Left cardiac atrium (tissue), 4 donors: ENCODE results near the gene DRGX. TPM values are rescaled to one million over a fixed set of nuclear protein-coding genes. Genes with fewer than 3 reads are reported as not detected.

Experiments
- ATAC-seq, 2 donors: fragments of 200-7000 bp; cut with Tn5 transposase; one replicate each; pipeline ENCODE4 v1.9.1; 2020; ENCODE audit warnings: mild to moderate bottlenecking in 2 of 2, moderate library complexity in 2 of 2
- DNase-seq: peaks from one replicate; pipeline ENCODE4 v3.0.0-alpha.2; 2020
- intact Hi-C, 2 donors: fragments of 100-400 bp; cut with DNase I; formaldehyde crosslinking; loops; one replicate each; pipeline versions ENCODE4 v1.14.1 to v1.15.1; 2022 to 2023
- total RNA-seq, 2 donors: library from RNA; stranded (reverse); fragmentation: NEBNext Ultra II Directional; extraction: Animal tissue kit (Norgen Biotek cat#: 25700); gene quantifications; one replicate each; pipeline ENCODE4 v1.2.1, GENCODE V29; 2021
- donor health status: DM: no; HTN: yes; CAD: no.
- donor health status: DM: no; HTN: yes; CAD: no; lungs with severe emphysema.
- donor health status: DM: yes; HTN: yes; CAD: no.
- donor health status: Dilated cardiomyopathy.

The DRGX gene
- total RNA-seq, 2 donors from 2014 or later = not detected

- DNase-seq = no peak
- no peak for ATAC-seq
- intact Hi-C loops = no loop called here
Measured at GRCh38 chr10:49365675-49366415, 30.0 kb downstream of the DRGX start.

GRCh38 chr10:49365275-49365674 is 30.6 kb downstream of the DRGX start:
- DNase-seq (no peak), ATAC-seq (no peak)
- intact Hi-C loops = no loop called here

- intact Hi-C loops = no loop called here
- no peak for ATAC-seq
Measured at GRCh38 chr10:49364747-49365146, 31.1 kb downstream of the DRGX start.

DNA sequence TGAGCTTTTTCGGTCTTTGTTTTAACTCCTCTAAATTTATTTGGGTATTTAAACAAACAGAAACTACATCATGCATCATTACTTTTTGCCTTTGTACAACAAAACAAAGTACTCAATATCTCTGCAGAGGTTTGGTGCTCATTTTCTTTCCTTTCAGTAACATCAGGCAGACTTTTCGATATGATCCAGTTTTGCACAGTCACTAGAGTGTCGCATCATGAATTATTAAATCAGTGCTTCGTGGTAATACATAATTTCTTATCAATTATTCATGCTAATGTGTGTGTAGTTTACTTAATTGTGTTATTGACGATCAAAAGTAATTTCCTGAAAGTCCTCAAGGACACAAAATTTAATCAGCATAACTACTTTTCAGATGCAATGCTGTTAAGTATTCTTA is 31.8 kb downstream of the DRGX start:
- intact Hi-C loops = no loop called here
- no peak for ATAC-seq
- DNase-seq = no peak

More at GRCh38 chr10:49364747-49365146, 31.1 kb downstream of the DRGX start:
- no peak for DNase-seq

DNA sequence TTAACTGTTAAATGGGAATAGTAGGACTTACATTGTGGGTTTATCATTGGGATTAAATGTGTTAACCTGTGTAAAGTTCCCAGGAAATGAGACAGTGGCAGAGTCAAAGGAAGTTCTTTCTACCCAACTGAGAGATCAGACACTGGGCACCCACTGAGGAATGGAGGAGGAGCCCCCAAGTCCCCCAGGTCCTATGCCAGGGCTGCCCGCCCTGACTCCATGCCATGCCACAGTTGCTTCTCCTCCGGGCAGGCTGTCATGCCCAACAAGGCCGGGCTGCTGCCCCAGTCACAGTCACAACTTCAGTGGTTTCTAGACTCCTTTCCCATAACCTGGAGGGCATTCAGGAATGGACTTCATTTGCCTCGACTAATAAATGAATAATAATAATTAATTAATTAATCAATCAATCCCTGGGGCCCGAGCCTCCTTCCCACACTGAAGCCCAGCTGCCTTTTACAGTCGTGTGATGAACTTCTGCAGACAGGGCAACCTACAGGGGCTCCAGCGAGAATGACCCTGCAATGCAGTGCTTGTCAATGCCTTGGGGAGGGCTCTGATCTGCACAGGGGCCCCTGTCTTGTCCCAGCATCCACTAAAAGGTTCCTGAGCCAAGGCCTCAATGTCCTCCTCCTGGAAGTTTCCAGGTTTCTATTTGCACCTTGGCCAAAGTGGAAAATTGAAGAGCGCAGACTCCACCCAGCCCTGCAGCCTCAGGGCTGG is 32.4 kb downstream of the DRGX start:
- DNase-seq = no peak
- no peak for ATAC-seq
- intact Hi-C loops = no loop called here

DNA sequence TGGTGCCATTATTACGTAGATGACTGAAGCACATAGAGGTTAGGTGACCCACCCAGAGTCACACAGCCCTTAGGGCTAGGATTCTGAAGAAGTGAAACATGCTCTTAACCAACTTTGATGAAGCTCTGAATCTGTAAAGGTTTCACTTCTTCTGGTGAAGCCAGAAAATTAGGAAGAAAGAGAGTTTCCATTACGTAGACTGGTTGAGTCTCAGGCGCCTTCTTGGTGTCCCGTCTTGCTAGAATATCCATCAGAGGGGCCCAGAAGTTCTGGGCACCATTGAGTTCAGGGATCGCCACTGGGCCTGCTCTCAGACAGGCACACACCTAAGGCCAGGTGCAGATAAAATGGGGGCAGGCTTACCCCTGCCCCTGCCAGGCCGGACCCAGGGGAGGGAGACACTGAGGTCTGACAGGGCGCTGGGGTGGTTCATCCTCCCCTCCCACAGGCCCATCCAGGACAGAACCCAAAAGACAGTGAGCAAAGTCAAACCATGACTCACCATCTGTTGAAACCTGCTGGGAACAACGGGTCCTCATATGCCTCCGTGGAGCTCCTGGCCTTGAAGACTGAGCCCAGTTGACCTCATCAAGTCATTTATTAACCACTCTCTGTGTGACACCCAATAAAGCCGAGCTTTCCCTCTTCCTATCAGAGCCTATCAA is 33.2 kb downstream of the DRGX start:
- ATAC-seq (no peak), DNase-seq (no peak)
- intact Hi-C loops = no loop called here

DNA sequence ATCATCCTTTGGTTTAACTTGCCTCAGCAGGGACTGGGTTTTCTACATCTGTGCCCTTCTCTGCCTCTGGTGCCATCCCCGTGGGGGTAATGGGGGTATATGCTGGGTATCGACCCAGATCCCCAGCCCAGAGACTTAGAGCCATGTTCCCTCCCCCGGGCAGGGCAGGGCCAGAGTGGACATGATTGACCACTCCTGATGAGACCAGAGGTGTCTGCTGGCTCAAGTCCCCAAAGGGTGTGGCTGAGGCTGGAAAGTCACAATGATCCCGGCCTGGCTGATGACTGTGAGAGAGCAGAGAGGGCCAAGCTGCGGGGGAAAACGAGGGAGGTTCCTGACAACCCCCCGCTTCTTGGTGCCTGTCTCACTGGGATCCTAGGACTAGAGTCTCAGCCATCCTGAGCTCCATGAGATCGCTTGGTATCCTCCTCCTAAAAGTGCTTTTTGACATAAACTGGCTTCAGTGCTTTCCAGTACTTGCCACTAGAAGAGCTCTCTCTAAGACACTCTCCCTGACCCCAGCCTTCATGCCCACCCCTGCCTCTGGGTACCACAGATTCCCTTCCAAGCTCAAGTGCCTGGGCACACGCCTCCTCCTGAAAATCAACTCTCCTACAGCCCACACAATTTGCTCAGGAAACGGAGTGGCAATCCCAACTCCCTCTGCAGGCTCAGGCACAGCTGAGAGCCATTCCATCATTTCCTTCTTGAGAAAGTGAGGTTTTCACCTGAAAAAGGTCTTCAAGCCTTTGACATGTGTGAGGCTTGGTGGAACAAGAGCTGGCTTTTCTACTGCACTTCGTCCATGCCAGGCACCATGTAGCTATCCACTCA is 33.9 kb downstream of the DRGX start:
- DNase-seq (no peak), ATAC-seq (peak in 1 of 2 donors; percentile 22)
- intact Hi-C loops = no loop called here

GRCh38 chr10:49361178-49361554 is 34.7 kb downstream of the DRGX start:
- ATAC-seq (no peak), DNase-seq (no peak)
- intact Hi-C loops = no loop called here

DNA sequence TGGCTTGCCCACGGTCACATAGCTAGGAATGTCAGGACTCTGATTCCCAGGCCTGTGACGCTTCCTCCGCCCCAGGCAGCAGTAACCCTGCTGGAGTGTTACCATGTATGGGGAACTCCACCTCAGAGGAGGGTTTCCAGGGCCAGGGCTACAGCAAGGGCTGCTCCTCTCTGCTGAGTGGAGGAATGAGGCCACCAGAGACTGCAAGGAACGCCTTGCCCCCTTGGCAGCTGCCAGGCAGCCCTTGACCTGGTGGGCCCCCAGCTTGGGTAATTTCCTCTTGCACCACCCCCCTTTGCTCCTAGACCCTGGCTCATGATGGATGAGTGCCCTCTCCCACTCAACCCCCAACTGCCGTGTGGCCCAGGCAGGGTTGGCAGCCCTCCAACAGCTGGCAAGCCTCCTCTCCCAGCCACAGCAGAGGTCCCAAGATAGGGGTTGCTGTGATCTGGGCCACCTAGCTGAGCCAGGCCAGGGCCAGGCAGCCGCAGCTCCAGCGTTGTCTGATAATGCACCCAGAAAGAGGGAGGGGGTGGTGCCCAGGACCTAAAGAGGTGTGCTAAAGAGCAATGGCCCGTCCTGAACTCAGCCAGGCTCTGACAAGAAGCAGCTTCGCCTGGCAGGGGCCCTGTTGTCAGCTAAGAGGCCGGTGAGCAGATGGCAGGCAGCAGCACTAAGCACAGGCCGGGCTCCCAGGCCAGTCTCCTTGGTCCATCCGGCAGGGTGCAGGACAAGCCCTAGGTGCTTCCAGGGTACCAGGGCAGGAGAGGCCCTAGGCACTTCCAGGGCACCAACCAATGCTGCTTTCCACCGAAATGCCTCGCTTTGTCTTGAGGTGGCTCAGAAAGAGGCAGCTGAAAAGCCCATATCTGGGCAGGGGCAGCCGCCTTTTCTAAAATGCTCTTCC is 35.4 kb downstream of the DRGX start:
- peak; percentile 86 to 87 for ATAC-seq
- peak; percentile 44 for DNase-seq

DNA sequence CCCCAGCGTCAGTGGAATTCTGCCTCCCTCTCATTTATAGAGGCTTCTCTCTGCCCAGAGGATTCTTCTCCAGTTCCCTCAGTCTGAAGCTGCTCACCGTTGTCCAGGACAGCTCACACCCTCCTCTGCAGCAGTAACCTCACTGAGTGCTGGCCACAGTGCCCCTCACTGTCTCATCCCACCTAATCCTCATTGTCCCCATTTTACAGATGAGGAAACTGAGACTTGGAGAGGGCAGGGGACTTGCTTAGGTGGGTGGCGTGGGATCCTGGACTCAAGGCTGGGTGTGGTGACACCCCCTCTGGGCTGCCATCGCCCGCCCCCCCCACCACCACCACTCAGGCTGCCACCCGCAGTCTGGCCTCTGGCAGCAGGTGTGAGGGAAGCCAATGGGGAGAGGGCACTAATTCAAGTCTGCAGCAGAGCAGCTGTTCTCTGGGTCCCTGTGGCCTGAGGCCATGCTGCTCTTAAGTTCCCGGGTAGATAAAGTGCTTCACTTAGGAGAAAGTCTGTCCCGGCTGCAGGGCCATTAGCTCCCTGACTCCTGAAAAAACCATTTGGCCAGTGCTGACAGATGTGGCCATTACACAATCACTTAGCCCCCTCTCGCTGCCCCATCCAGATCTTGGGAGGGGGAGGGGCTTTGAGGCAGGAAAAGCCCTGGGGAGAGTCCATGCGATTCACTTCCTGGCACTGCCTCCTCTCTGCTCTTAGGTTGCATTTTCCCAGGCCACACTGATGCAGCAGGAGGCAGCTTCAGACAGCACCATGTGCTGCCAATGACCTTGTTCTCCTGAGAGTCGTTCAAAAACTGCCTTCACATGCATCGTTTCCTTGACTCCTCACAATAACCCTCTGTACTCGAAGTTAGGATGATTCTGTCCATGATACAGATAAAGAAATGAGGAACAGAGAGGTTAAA is 36.3 kb downstream of the DRGX start:
- DNase-seq (no peak), ATAC-seq (peak; percentile 23 to 61)
- intact Hi-C loops = no loop called here

More for the DNA sequence above, 35.4 kb downstream of the DRGX start:
- intact Hi-C loops = no loop called here

GRCh38 chr10:49357910-49358309 is 38.0 kb downstream of the DRGX start:
- ATAC-seq (no peak), DNase-seq (no peak)
- intact Hi-C loops = no loop called here

GRCh38 chr10:49356944-49357343 is 38.9 kb downstream of the DRGX start:
- DNase-seq = no peak
- intact Hi-C loops = no loop called here
- no peak for ATAC-seq

GRCh38 chr10:49356181-49356580 is 39.7 kb downstream of the DRGX start:
- ATAC-seq (no peak), DNase-seq (no peak)
- intact Hi-C loops = no loop called here

GRCh38 chr10:49355221-49355620 is 40.7 kb downstream of the DRGX start:
- no peak for DNase-seq
- intact Hi-C loops = no loop called here
- ATAC-seq = no peak

- DNase-seq = no peak
- no peak for ATAC-seq
- intact Hi-C loops = no loop called here
Measured at GRCh38 chr10:49354593-49354992, 41.3 kb downstream of the DRGX start.

DNA sequence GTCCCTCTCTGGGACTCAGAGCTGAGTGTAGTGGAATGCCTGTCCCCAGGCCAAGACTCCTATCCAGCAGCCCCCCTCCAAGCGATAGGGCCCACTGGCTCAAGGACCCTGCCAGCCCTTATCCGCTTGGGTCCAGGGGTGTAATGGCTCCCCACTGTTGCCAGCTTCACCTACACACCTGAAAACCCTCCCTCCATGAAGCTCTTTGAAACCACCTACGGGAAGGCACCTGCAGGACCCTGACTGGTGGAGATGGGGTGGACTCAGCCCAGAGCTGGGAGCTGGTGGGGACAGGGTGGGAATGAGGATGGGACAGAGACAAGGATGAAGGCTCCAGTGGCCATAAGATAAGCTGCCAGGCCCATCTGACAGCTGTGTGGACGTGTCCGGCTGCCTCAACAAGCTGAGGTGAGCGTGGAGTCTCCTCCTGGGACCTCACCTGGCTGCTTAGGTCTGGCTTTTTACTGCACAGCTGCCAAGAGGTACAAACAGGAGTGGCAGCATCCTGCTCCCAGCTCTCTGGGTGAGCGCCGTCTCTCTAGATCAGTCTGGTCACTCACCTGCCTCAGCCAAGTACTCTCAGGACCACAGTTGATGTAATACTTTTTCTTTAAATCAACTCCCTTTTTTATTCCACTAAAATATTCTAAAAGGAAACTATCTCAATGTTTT is 41.9 kb downstream of the DRGX start:
- ATAC-seq (no peak), DNase-seq (no peak)
- intact Hi-C loops = no loop called here
